Activated gamma-delta T cell (primary cell): Measurements from ENCODE around the gene MROH2A.
"Not testable (repeated sequence)": the region's sequence is repeated elsewhere in the genome, so short reads cannot be mapped to it uniquely, and the experiment has no call there.

ENCODE experiments used
- DNase-seq: peaks from one replicate; lab custom pipeline; 2025; lab: John Stamatoyannopoulos, UW
- total RNA-seq, 2 donors: gene quantifications; one replicate each; lab custom pipeline; 2026; lab: John Stamatoyannopoulos, UW

Gene MROH2A, protein sequence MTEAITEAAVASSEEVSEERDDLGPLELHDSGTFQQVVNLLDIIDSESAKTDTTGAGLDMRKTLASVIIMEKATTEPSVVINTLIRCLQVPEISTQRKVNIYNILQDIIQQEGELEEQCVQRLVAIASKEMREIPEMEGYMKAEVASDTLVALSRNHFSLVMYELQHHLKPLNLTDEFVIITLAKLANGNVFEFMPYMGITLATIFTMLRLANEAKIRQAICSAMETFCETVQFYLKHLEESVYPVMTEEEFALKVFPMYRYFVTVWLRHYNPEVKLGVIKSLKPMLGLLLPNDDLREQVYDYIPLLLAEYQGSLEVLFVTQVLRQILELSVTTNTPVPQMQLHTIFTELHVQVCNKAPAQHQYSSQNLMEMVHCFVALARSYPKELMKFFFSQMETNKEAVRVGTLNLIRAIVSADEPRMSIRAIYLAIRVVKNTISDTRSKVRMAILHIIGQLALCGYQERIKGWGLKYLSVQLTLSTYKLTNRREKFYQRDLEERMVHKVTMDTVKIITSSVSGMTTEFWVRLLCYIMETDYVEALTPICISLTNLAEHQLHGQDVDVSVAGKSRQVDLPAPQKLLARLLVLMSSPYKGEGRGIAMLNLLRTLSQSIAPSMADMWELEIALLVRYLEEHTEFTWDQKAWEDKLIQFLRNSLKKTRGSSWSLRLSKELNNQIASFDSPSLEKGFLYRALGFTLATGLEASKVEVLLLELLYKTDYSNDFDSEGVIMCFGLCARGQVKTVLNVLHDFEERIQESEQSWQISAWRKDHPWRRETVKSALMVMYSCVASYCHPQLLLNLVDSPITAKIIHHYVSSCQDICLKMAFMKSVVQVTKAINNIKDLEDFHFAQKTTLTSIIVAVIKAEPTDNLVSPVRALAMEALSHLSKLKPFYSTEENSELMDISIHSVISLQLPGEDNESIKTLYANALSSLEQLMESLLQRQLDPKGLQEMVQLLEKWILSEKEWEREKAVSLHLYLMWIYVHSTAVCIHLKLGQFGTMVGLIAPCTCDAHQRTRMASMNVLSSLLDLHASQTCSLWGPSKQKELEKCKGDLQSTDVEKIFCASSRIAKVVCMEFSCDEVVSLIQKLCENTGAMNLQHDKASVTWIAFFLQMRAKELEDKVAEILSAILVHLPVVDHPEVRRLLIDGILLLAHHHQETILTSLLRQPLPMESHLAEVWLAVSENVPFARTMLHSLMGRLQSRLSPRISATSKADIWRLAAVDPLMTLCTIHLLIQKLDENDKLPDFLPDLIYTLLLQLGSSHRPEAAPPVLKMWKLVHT (N-terminal part only)
- 0 reads per million in 2 donors for total RNA-seq

DNA sequence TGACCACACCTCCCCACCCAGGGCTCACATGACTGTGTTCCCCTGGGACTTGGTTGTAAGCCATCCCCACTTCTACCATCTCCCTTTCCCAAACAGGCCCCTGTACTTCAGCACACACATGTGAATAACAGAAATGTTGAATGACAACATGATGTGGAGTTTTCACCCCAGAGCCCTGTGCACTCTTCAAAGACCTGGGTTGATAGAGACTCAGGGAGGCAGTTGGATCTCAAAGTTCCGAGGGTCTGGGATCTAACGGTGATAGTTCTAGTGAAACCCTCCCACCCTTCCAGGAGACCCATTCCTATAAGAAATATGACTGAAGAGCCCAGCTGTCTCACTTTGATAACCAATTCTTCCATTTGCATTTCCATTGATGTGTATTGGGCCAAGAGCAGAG is at the start of gene MROH2A:
Gene MROH2A (plus strand): TSS at position 301 of the 400 bp plus-strand sequence. CDS start 1,029 bp downstream, outside the sequence.
- no peak for DNase-seq

- no peak for DNase-seq
Observed at GRCh38 chr2:233728723-233729301, 49.3 kb upstream of the MROH2A start, which contains the start of gene UGT1A3. UGT1A3 (plus strand) TSS chr2:233729042; CDS start chr2:233729127, 85 bp downstream.

- not testable (repeated sequence) for DNase-seq
Observed at GRCh38 chr2:233736868-233737653, 41.1 kb upstream of the MROH2A start.

DNA sequence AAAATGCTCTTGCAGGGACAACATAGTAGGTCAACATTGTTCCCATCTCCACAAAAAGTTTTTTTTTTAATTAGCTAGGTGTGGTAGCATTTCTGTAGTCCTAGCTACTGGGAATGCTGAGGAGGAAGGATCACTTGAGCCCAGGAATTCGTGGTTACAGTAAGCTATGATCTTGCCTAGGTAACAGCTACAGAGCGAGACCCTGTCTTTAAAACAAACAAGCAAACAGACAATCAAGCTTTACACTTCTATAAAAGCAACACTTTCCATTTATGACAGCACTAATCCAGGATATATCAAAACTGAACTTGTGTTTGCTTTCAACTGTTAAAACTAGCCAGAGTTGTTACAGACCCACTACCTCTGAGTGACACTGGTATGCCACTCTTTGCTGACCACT is 37.3 kb upstream of the MROH2A start:
- no peak for DNase-seq

DNA sequence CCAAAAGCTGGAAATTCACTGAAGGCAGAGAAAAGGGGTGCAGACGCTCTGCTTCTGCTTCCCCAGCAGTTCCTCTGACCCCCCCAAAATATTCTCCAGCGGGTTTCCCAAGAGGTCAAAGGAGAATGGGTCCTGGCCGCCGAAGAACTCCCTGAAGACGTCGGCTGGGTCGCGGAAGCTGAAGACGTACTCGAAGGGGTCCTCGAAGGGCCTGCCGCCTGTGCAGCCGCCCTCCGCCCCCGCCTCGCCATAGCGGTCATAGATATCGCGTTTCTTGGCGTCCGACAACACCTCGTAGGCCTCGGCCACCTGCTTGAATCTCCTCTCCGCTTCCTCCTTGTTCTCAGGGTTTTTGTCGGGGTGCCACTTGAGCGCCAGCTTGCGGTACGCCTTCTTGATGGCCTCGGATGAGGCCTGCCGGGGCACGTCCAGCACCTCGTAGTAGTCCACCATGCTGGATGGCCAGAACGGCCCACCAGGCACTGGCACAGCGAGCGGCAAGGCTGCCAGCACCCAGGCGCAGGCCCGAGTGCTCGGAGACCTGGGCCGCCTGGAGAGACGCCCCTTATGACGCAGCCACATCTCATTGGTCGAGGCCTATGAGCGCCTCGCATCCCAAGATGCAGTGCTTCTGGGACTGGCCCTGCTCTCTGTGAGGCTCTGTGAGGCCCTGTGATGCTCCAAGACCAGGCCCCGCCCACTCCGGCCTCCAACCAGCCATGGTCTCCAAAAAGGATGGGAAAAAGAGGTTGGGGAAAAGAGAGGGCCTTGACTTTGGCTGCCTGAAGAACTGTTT is 34.5 kb upstream of the MROH2A start:
- DNase-seq: no peak

- DNase-seq: no peak
Observed at GRCh38 chr2:233745073-233745755, 32.9 kb upstream of the MROH2A start.

GRCh38 chr2:233745838-233746237 is 32.3 kb upstream of the MROH2A start:
- DNase-seq: not testable (repeated sequence)

- DNase-seq: no peak
Observed at GRCh38 chr2:233746475-233747282, 31.5 kb upstream of the MROH2A start.

DNA sequence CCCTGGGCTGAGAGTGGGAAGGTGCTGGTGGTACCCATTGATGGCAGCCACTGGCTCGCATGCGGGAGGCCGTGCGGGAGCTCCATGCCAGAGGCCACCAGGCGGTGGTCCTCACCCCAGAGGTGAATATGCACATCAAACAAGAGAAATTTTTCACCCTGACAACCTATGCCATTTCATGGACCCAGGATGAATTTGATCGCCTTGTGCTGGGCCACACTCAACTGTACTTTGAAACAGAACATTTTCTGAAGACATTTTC is 30.9 kb upstream of the MROH2A start:
- no peak for DNase-seq

GRCh38 chr2:233750689-233751088 is 27.4 kb upstream of the MROH2A start:
- not testable (repeated sequence) for DNase-seq

GRCh38 chr2:233751212-233752009 is 26.7 kb upstream of the MROH2A start:
- not testable (repeated sequence) for DNase-seq

DNA sequence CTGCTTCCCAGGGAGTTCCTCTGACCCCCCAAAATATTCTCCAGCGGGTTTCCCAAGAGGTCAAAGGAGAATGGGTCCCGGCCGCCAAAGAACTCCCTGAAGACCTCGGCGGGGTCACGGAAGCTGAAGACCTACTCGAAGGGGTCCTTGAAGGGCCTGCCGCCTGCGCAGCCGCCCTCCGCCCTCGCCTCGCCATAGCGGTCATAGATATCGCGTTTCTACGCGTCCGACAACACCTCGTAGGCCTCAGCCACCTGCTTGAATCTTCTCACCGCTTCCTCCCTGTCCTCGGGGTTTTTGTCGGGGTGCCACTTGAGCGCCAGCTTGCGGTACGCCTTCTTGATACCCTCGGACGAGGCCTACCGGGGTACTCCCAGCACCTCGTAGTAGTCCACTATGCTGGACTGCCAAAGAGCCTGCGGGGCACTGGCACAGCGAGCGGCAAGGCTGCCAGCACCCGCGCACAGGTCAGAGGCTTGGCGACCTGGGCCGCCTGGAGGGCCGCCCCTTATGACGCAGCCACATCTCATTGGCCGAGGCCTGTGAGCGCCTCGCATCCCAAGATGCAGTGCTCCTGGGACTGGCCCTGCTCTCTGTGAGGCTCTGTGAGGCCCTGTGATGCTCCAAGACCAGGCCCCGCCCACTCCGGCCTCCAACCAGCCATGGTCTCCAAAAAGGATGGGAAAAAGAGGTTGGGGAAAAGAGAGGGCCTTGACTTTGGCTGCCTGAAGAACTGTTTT is 23.1 kb upstream of the MROH2A start:
- DNase-seq: no peak

DNA sequence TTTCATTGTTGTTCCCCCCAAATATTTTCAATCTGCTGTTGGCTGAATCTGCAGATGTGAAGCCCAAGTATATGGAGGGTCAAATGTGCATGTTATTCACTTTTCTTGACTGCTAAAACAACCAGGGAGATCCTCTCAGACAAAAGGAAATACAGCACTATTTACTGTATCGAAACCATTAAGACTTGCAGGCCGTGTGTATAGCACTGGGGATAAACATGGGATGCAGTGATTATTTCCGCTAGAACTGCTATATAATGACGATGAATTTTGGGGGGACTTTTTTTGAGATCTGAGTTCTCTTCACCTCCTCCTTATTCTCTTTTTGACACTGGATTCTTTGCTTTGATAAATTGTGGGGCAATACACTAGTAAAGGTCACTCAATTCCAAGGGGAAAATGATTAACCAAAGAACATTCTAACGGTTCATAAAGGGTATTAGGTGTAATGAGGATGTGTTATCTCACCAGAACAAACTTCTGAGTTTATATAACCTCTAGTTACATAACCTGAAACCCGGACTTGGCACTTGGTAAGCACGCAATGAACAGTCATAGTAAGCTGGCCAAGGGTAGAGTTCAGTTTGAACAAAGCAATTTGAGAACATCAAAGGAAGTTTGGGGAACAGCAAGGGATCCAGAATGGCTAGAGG is 21.6 kb upstream of the MROH2A start:
- DNase-seq: no peak

- DNase-seq: no peak
Observed at GRCh38 chr2:233758141-233758540, 20.0 kb upstream of the MROH2A start.

- DNase-seq: no peak
Observed at GRCh38 chr2:233758849-233759248, 19.3 kb upstream of the MROH2A start.

- no peak for DNase-seq
Observed at GRCh38 chr2:233760043-233760442, 18.1 kb upstream of the MROH2A start, which contains the start of gene UGT1A1. UGT1A1 (plus strand) TSS chr2:233760270; CDS start chr2:233760288, 18 bp downstream.
